Large intestine (tissue), 3 donors: ENCODE measurements around the gene PPP1R18. TPM values are rescaled to one million over a fixed set of nuclear protein-coding genes. Genes with fewer than 3 reads are reported as not detected.
"Not testable (repeated sequence)": the region's sequence is repeated elsewhere in the genome, so short reads cannot be mapped to it uniquely, and the experiment has no call there.

Experiments
- DNase-seq, 2 donors: peaks; one replicate each; pipeline versions ENCODE4 v3.0.0 to v3.0.0-alpha.2; 2013
- H3K27ac ChIP-seq: one replicate; pipeline ENCODE4 v1.5.1; 2013; ENCODE audit warnings: low read length
- H3K27me3 ChIP-seq: 2 replicates; pipeline ENCODE4 v1.6.1; 2013; ENCODE audit warnings: low read length; ENCODE audit not compliant: control insufficient read depth, insufficient read depth
- H3K36me3 ChIP-seq: 2 replicates; pipeline ENCODE4 v1.6.1; 2013; ENCODE audit warnings: low read length; ENCODE audit not compliant: control insufficient read depth, insufficient read depth
- H3K4me1 ChIP-seq: one replicate; pipeline ENCODE4 v1.6.1; 2013; ENCODE audit warnings: low read length; ENCODE audit not compliant: control insufficient read depth, insufficient read depth
- H3K4me3 ChIP-seq: one replicate; pipeline ENCODE4 v1.5.1; 2013; ENCODE audit warnings: low read length
- H3K9me3 ChIP-seq: one replicate; pipeline ENCODE4 v1.6.1; 2013; ENCODE audit warnings: mild to moderate bottlenecking, low read depth, low read length, moderate library complexity; ENCODE audit not compliant: control insufficient read depth
- WGBS: methylation state at CpG from one replicate; pipeline ENCODE4 v1.1.5; 2013; ENCODE audit warnings: low lambda C conversion rate; ENCODE audit not compliant: insufficient coverage; 5-methylcytosine and 5-hydroxymethylcytosine counted together
- polyA plus RNA-seq: library from polyadenylated mRNA; unstranded; fragments of 120-200 nt; gene quantifications from one replicate; pipeline ENCODE4 v1.2.1, GENCODE V29; 2013

Gene PPP1R18
- polyA plus RNA-seq, 1 donor = 23.0 TPM

DNA sequence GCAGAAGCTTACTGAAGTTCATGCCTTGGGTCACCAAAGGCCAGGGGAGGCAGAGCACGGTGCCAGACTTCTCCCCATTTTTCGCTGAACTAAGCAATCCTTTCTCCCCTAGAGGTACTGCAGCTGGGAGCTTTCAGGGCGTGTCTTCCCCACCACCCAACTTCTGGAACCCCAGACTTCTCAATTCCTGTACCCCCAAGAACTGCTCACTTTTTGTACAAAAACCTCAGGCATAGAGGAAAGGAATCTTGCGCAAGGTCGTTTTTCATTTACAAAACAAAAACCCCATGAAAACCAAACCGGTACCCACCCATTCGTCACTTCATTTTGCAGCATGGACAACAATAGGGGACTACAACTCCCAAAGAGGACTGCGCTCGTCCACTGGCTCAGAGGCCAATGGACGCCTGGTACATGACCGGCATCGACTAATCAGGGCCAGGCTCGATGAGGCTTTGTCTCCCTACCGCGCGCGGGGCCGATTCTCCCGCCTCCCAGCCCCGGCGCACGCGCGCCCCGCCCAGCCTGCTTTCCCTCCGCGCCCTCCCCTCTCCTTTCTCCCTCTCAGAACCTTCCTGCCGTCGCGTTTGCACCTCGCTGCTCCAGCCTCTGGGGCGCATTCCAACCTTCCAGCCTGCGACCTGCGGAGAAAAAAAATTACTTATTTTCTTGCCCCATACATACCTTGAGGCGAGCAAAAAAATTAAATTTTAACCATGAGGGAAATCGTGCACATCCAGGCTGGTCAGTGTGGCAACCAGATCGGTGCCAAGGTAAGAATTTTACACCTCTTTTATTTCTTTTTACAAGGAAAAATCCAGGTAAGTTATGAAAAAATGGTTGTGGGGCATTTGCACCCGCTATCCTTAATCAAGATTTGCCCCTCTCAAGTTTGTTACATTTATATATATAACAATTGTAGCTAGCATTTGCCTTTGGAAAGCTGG is 33.6 kb upstream of the PPP1R18 start, which contains the start of gene TUBB:
Gene TUBB (plus strand): TSS at position 562 of the 947 bp plus-strand sequence. CDS start 155 bp downstream, at position 717.
- H3K4me1 ChIP-seq = peaks cover 6% of the 10 kb centered on the region
- H3K9me3 ChIP-seq = no peaks in the 10 kb centered on the region
- H3K36me3 ChIP-seq = peaks cover 28% of the 10 kb centered on the region
- H3K4me3 ChIP-seq = peak within 1 kb of the TSS; percentile 94
- WGBS = 0% methylated on average over 2 of the region's 38 CpGs
- peak; percentile 98 to 99 for DNase-seq
- H3K27me3 ChIP-seq = no peaks in the 10 kb centered on the region
- H3K27ac ChIP-seq = peak within 1 kb of the TSS; percentile 84

DNA sequence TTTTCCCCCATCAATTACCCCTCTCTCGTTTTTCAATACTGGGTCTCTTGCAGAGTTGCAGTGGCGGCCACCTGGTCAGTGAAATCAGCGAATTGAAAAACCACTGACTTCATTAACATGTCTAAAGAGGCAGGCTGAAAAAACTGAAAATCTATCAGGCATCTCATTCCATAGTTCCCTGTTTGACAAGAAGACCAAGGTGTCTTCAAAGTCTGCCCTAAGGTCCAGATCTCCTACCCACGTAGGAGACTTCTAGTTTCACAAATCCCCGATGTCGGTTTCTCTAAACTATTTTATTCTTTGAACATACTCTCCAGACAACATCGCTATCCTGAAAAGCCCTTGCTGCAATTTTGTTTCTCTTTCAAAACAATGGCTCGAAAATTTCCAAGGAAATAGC is 32.9 kb upstream of the PPP1R18 start:
- no CpG with 5 or more reads among the region's 8 CpGs for WGBS
- H3K4me3 ChIP-seq = peak overlapping the region; percentile 94
- DNase-seq = no peak
- H3K27ac ChIP-seq = peak overlapping the region; percentile 84
- no peaks in the 10 kb centered on the region for H3K27me3 ChIP-seq
- H3K9me3 ChIP-seq = no peaks in the 10 kb centered on the region
- H3K36me3 ChIP-seq = peaks cover 21% of the 10 kb centered on the region
- peaks cover 6% of the 10 kb centered on the region for H3K4me1 ChIP-seq

DNA sequence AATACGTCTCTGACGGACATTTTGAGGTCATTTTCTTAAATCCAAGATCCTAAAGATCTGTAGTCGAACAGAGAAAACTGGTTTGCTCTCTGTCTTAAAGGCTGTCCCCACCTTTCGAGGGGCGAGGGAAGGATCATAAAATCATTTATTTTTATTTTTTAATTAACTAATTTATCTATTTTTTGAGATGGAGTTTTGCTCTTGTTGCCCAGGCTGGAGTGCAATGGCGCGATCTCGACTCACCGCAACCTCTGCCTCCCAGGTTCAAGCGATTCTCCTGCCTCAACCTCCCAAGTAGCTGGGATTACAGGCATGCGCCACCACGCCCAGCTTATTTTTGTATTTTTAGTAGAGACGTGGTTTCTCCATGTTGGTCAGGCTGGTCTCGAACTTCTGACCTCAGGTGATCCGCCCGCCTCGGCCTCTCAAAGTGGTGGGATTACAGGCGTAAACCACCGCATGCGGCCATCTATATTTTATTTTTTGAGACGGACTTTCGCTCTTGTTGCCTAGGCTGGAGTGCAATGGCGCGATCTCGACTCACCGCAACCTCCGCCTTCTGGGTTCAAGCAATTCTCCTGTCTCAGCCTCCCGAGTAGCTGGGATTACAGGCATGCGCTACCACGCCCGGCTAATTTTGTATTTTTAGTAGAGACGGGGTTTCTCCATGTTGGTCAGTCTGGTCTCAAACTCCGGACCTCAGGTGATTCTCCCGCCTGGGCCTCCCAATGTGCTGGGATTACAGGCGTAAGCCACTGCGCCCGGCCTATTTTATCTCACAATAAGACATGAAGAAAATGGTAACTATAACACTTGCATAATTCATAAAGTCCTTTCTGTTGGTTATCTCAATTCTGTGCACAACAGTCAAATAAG is 31.6 kb upstream of the PPP1R18 start:
- H3K4me1 ChIP-seq, H3K27me3 ChIP-seq, H3K9me3 ChIP-seq, DNase-seq: not testable (repeated sequence)
- Histone ChIP-seq H3K4me3 (peak overlapping the region; percentile 80), H3K27ac (peak overlapping the region; percentile 78), H3K36me3 (peaks cover 18% of the 10 kb centered on the region)
- WGBS = no CpG with 5 or more reads among the region's 37 CpGs

DNA sequence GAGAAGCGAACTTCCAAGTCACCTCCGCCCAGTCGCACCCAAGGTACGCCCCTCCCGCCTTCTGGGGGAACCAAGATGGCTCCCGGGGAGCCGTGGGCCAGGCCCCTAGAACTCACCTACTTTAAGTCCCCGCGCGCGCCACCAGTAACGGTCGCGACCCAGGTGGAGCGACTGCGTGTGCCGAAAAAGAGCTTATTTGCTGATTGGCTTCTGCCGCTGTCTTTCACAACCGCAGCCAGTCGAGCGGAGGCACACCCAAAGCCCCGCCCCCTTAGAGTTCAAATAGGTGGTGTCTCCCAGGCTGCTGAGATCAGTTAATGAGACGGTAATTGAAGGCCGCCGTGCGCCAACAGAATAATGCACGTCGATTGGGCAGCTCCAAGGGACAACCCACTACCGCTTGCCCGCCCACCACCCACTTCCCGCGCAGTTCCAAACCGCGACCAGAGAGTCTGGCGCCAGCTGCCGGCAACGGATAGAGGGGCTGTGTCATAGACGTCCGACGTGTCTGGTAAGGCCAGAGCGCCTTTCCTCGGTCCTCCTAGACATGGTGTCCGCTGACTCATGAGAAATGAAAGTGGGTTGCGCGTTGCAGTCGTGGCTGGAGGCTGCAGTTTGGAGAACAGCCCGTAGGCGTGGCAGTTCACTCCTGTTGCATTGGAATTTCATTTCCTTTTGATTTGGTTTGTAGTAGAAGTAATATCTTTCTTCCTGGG is 30.8 kb upstream of the PPP1R18 start, which contains the start of gene MDC1:
Gene MDC1 (minus strand): TSS at position 153 of the 716 bp plus-strand sequence. CDS start 2,106 bp downstream, outside the sequence.
- Histone ChIP-seq H3K4me1 (peaks cover 3% of the 10 kb centered on the region), H3K36me3 (peaks cover 18% of the 10 kb centered on the region), H3K4me3 (peak within 1 kb of the TSS; percentile 80), H3K27ac (peak within 1 kb of the TSS; percentile 78), H3K27me3 (no peaks in the 10 kb centered on the region), H3K9me3 (no peaks in the 10 kb centered on the region)
- no CpG with 5 or more reads among the region's 48 CpGs for WGBS
- DNase-seq = peak; percentile 100

DNA sequence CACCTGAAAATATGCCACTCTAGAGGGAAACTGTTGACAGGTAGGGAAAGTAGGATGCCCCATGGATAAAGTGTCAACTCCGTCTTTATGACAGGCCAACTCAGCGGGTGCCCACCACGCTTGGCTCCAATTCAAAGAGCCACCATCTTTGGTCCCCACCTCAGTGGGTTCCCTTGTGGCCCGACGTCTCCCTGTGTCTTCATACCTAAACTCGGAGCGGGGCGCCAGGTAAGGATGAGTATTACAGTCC is 30.4 kb upstream of the PPP1R18 start:
- Histone ChIP-seq H3K36me3 (peaks cover 23% of the 10 kb centered on the region), H3K4me1 (peaks cover 3% of the 10 kb centered on the region), H3K4me3 (peak overlapping the region; percentile 80), H3K27ac (peak overlapping the region; percentile 78), H3K27me3 (no peaks in the 10 kb centered on the region), H3K9me3 (no peaks in the 10 kb centered on the region)
- WGBS = no CpG with 5 or more reads among the region's 8 CpGs
- DNase-seq = no peak

DNA sequence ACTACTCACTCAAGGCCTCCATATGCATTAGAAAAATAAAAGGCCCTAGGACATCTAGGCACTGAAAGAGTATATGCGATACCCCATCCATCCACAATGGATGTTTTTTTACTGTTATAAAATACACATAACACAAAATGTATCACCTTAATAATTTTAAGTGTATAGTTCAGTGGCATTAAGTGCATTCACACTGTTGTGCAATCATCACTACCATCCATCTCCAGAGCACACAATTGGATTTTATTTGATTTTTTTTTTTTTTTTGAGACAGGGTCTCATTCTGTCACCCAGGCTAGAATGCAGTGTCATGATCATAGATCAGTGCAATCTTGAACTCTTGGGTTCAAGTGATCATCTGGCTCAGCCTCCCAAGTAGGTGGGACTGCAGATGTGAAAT is 27.8 kb upstream of the PPP1R18 start:
- Histone ChIP-seq H3K4me3 (no peak overlapping the region), H3K27me3 (no peaks in the 10 kb centered on the region), H3K9me3 (no peaks in the 10 kb centered on the region), H3K27ac (no peak overlapping the region), H3K4me1 (peaks cover 3% of the 10 kb centered on the region), H3K36me3 (peaks cover 32% of the 10 kb centered on the region)
- no CpG with 5 or more reads among the region's 1 CpG for WGBS
- DNase-seq = no peak

DNA sequence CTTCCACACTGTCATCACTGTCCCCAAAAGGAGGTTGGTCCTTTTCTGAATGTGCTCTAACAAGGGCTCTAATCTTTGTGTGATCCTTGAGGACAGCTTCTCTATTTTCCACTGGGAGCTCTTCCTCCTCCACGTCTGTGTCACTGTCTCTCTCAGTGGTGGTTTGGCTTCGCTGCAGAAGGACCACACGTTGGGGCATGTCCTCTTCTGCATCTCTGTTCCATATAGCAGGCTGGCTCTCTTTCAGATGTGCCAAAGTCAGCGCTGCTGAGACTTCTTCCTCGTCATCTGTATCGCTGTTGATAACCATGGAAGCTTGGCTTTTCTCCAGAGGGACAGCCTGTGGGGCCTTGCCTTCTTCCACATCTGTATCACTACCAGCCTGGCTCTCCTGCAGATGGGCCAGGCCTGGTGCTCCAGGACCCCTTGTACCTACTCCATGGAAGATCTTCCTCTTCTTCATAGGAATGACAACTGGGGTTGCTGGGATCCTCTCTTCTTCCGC is 26.0 kb upstream of the PPP1R18 start:
- peaks cover 3% of the 10 kb centered on the region for H3K4me1 ChIP-seq
- DNase-seq = no peak
- no peaks in the 10 kb centered on the region for H3K27me3 ChIP-seq
- no peak overlapping the region for H3K27ac ChIP-seq
- 96% methylated on average over 3 of the region's 7 CpGs for WGBS
- H3K4me3 ChIP-seq = no peak overlapping the region
- H3K9me3 ChIP-seq = no peaks in the 10 kb centered on the region
- peaks cover 39% of the 10 kb centered on the region for H3K36me3 ChIP-seq

DNA sequence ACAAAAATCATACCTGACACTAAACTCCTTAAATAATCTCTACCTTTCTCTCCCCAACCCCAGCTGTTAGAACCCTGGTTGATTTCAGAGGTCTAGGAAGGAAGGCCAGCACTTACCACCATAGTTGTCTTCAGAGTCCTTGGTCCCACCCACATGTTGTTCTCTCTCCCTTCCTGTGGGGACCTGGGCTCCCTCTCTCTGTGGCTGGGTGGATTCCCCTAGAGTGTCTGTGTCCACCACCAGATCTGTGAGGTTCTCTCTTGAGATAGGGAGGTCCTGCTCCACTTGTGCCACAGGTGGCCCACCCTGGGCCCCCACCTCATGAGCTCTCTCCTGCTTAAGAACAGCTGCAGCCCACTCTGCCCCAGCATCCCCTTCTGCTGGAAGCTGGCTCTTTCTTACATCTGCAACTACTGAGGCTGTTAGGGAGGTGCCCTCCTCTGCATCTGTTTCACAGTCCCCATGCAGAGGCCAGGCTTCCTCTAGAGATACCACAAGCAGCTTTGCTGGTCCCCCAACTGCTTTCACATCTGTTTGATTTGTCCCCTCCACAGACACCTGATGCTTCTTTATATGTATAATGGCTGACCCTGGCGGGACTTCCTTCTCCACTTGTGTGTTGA is 25.4 kb upstream of the PPP1R18 start:
- Histone ChIP-seq H3K9me3 (no peaks in the 10 kb centered on the region), H3K27me3 (no peaks in the 10 kb centered on the region), H3K36me3 (peaks cover 39% of the 10 kb centered on the region), H3K4me1 (peaks cover 3% of the 10 kb centered on the region), H3K4me3 (no peak overlapping the region), H3K27ac (no peak overlapping the region)
- WGBS = no CpG with 5 or more reads among the region's 1 CpG
- DNase-seq = no peak

DNA sequence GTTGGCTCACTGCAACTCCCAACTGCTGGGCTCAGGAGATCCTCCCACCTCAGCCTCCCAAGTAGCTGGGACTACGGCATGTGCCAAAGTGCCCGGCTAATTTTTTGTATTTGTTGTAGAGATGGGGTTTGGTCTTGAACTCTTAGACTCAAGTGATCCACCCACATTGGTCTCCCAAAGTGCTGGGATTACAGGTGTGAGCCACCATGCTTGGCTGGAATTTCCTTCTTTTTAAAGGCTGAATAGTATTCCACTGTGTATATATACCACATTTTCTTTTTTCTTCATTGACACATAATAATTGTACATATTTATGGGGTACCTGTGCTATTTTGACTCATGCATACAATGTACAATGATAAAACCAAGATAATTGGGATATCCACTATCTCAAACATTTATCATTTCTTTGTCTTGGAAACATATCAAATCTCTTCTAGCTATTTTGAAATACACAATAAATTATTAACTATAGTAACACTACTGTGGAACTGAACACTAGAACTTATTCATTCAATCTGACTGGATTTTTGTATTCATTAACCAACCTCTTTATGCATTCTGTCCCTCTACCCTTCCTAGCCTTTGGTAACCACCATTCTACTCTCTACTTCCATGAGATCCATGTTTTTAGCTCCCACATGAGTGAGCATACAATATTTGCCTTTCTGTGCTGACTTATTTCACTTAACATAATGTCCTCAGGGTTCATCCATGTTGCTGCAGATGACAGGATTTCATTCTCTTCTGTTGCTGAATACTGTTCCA is 22.8 kb upstream of the PPP1R18 start:
- no peaks in the 10 kb centered on the region for H3K4me1 ChIP-seq
- H3K27ac ChIP-seq = no peak overlapping the region
- H3K4me3 ChIP-seq = no peak overlapping the region
- no peaks in the 10 kb centered on the region for H3K27me3 ChIP-seq
- DNase-seq = no peak
- no CpG with 5 or more reads among the region's 2 CpGs for WGBS
- H3K9me3 ChIP-seq = no peaks in the 10 kb centered on the region
- H3K36me3 ChIP-seq = peaks cover 44% of the 10 kb centered on the region
